ENCODE data around the gene KLHL9. TPM values are rescaled to one million over a fixed set of nuclear protein-coding genes. Genes with fewer than 3 reads are reported as not detected.
A peak's percentile ranks its signal among the peaks of the same experiment; 100 is the strongest.

KLHL9 gene
- total RNA-seq, 1 experiment from 2014 or later: 15.8 TPM

GRCh38 chr9:21320465-21320864 lies 14.7 kb downstream of the KLHL9 start:
- BruUV-seq (replicated peaks): no TSS peak
- peaks cover 8% of the 10 kb centered on the region for H3K36me3 Mint-ChIP-seq (ENCODE audit: insufficient read depth, unreplicated experiment)
- CTCF ChIA-PET: no interaction called here
- H3K4me3 Mint-ChIP-seq (ENCODE audit: low read depth, unreplicated experiment): no peak overlapping the region
- no peak for TF ChIP-seq CTCF (IDR thresholded peaks at IDR 0.05; ENCODE audit: unreplicated experiment)
- H3K4me1 Mint-ChIP-seq (ENCODE audit: low read depth, unreplicated experiment): peaks cover 21% of the 10 kb centered on the region
- intact Hi-C loops (cut with micrococcal nuclease; ENCODE audit: unreplicated experiment): loop anchor here (10.0 kb wide), 1 partner anchor 114 kb away; no protein-coding TSS in a partner anchor
- no peaks in the 10 kb centered on the region for H3K27me3 Mint-ChIP-seq (ENCODE audit: unreplicated experiment)
- H3K9me3 Mint-ChIP-seq (ENCODE audit: low read depth, unreplicated experiment): no peaks in the 10 kb centered on the region
- no peak for DNase-seq
- H3K27ac Mint-ChIP-seq (ENCODE audit: unreplicated experiment): no peak overlapping the region

GRCh38 chr9:21317956-21318923 lies 17.0 kb downstream of the KLHL9 start:
- intact Hi-C loops (cut with micrococcal nuclease; ENCODE audit: unreplicated experiment): no loop called here

GRCh38 chr9:21316860-21317259 lies 18.3 kb downstream of the KLHL9 start:
- H3K27me3 Mint-ChIP-seq (ENCODE audit: unreplicated experiment): no peaks in the 10 kb centered on the region
- H3K4me3 Mint-ChIP-seq (ENCODE audit: low read depth, unreplicated experiment): no peak overlapping the region
- H3K27ac Mint-ChIP-seq (ENCODE audit: unreplicated experiment): peak overlapping the region; percentile 41
- no peaks in the 10 kb centered on the region for H3K36me3 Mint-ChIP-seq (ENCODE audit: insufficient read depth, unreplicated experiment)
- CTCF ChIA-PET: no interaction called here
- no peaks in the 10 kb centered on the region for H3K9me3 Mint-ChIP-seq (ENCODE audit: low read depth, unreplicated experiment)
- intact Hi-C loops (cut with micrococcal nuclease; ENCODE audit: unreplicated experiment): no loop called here
- no peak for TF ChIP-seq CTCF (IDR thresholded peaks at IDR 0.05; ENCODE audit: unreplicated experiment)
- peaks cover 15% of the 10 kb centered on the region for H3K4me1 Mint-ChIP-seq (ENCODE audit: low read depth, unreplicated experiment)
- BruUV-seq (replicated peaks): no TSS peak
- no peak for DNase-seq

More at GRCh38 chr9:21317956-21318923, 17.0 kb downstream of the KLHL9 start:
- CTCF ChIA-PET: interaction anchor here (0.6 to 1.0 kb wide), 4 partner anchors 11 to 555 kb away, joined by 3 to 8 read pairs (median 5); no protein-coding TSS in a partner anchor
- H3K4me3 Mint-ChIP-seq (ENCODE audit: low read depth, unreplicated experiment): no peak overlapping the region
- peak; percentile 48 for TF ChIP-seq CTCF (IDR thresholded peaks at IDR 0.05; ENCODE audit: unreplicated experiment)
- H3K27ac Mint-ChIP-seq (ENCODE audit: unreplicated experiment): no peak overlapping the region
- no peaks in the 10 kb centered on the region for H3K27me3 Mint-ChIP-seq (ENCODE audit: unreplicated experiment)
- peak; percentile 19 for DNase-seq
- no peaks in the 10 kb centered on the region for H3K9me3 Mint-ChIP-seq (ENCODE audit: low read depth, unreplicated experiment)
- peaks cover 4% of the 10 kb centered on the region for H3K36me3 Mint-ChIP-seq (ENCODE audit: insufficient read depth, unreplicated experiment)
- no TSS peak for BruUV-seq (replicated peaks)
- peaks cover 15% of the 10 kb centered on the region for H3K4me1 Mint-ChIP-seq (ENCODE audit: low read depth, unreplicated experiment)

GRCh38 chr9:21316032-21316842 lies 19.0 kb downstream of the KLHL9 start:
- H3K9me3 Mint-ChIP-seq (ENCODE audit: low read depth, unreplicated experiment): no peaks in the 10 kb centered on the region
- CTCF ChIA-PET: no interaction called here
- BruUV-seq (replicated peaks): no TSS peak
- H3K4me3 Mint-ChIP-seq (ENCODE audit: low read depth, unreplicated experiment): no peak overlapping the region
- intact Hi-C loops (cut with micrococcal nuclease; ENCODE audit: unreplicated experiment): no loop called here
- DNase-seq: no peak
- H3K27ac Mint-ChIP-seq (ENCODE audit: unreplicated experiment): peak overlapping the region; percentile 41
- H3K4me1 Mint-ChIP-seq (ENCODE audit: low read depth, unreplicated experiment): peaks cover 15% of the 10 kb centered on the region
- no peak for TF ChIP-seq CTCF (IDR thresholded peaks at IDR 0.05; ENCODE audit: unreplicated experiment)
- H3K36me3 Mint-ChIP-seq (ENCODE audit: insufficient read depth, unreplicated experiment): no peaks in the 10 kb centered on the region
- no peaks in the 10 kb centered on the region for H3K27me3 Mint-ChIP-seq (ENCODE audit: unreplicated experiment)
